Dendritic cell treated with granulocyte-macrophage colony-stimulating factor and Interleukin-4, amounts not matched to agents 40 ng/mL and 50 ng/mL, for 4 days (primary cell): ENCODE results near the gene ME3.
"Not testable (repeated sequence)": the region's sequence is repeated elsewhere in the genome, so short reads cannot be mapped to it uniquely, and the experiment has no call there.

Experiments used
- H3K27ac Mint-ChIP-seq: one replicate; pipeline ENCODE4 v1.8.0; 2022; ENCODE audit warnings: mild to moderate bottlenecking, mixed read lengths
- H3K27me3 Mint-ChIP-seq: one replicate; pipeline ENCODE4 v1.8.0; 2022; ENCODE audit warnings: mild to moderate bottlenecking, mixed read lengths
- H3K36me3 Mint-ChIP-seq: one replicate; pipeline ENCODE4 v1.8.0; 2022; ENCODE audit warnings: low read depth, mixed read lengths
- H3K4me1 Mint-ChIP-seq: one replicate; pipeline ENCODE4 v1.8.0; 2022; ENCODE audit warnings: low read depth, mixed read lengths
- H3K4me3 Mint-ChIP-seq: one replicate; pipeline ENCODE4 v1.8.0; 2022; ENCODE audit warnings: mild to moderate bottlenecking, moderate library complexity, mixed read lengths
- H3K9me3 Mint-ChIP-seq: one replicate; pipeline ENCODE4 v1.8.0; 2022; ENCODE audit warnings: mixed read lengths
- intact Hi-C: fragments of 100-400 bp; cut with micrococcal nuclease; formaldehyde crosslinking; loops from one replicate; pipeline ENCODE4 v1.15.0; 2022

ME3 gene

DNA sequence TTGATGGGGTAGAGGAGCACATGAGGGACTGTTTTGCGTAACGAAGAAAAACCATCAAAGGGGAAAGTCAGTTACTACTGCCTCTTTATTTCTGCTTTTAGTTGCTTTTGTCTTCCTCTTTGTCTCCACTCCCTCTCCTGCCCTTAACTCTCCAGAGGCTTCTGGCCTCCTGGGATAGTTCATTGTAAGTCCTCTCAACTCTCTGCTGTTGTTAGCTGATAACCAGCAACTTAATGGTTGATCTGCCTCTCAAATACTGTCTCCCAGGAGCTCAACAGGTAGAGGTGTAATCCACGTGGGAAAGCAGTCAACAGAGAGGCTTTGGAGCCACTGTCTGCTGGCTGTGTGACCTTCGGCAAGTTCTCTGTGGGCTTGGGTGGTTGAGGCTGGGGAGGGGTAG, 250.5 kb downstream of the ME3 start:
- Mint-ChIP-seq H3K9me3 (peaks cover 9% of the 10 kb centered on the region), H3K27me3 (no peaks in the 10 kb centered on the region), H3K27ac (no peak overlapping the region), H3K36me3 (no peaks in the 10 kb centered on the region), H3K4me1 (peaks cover 13% of the 10 kb centered on the region), H3K4me3 (no peak overlapping the region)
- intact Hi-C loops, result no loop called here

DNA sequence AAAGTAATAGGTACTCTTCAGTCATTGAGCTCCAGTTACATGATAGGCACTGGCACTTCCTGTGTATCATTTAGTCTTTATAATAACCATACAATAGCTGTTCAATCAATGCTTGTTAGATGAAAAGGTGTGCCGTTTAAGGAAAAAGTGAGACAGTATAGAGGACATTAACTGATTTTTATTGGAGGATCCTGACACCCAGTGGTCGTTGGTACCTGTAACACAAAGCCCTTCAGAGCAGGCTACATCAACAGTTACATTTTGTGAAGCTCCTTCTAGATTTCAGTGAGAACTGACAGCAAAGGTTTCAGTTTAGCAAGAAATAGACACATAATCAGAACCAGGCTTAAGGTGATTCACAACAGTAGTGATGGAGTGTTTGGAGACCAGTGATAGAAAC, 253.5 kb downstream of the ME3 start:
- peak overlapping the region; percentile 26 for H3K27ac Mint-ChIP-seq
- intact Hi-C loops, result no loop called here

DNA sequence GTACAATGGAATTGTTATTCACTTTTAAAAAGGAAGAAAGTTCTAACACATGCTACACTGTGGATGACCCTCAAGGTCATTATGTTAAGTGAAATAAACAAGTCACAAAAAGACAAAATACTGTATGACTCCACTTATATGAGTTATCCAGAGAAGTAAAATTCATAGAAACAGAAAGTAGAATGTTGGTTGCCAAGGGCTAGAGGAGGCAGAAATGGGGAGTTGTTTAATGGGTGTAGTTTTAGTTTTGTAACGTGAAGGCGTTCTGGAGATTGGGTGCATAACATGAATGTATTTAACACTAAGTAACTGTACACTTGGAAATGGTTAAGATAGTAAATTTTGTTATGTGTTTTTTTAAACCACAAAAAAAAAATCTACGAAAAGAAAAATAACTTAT, 253.9 kb downstream of the ME3 start:
- peaks cover 21% of the 10 kb centered on the region for H3K4me1 Mint-ChIP-seq
- no peak overlapping the region for H3K4me3 Mint-ChIP-seq
- peak overlapping the region; percentile 26 for H3K27ac Mint-ChIP-seq
- no peaks in the 10 kb centered on the region for H3K36me3 Mint-ChIP-seq
- no peaks in the 10 kb centered on the region for H3K9me3 Mint-ChIP-seq
- intact Hi-C loops, result no loop called here
- no peaks in the 10 kb centered on the region for H3K27me3 Mint-ChIP-seq

More for the DNA sequence above, 253.5 kb downstream of the ME3 start:
- Mint-ChIP-seq H3K36me3 (no peaks in the 10 kb centered on the region), H3K27me3 (no peaks in the 10 kb centered on the region), H3K4me1 (peaks cover 21% of the 10 kb centered on the region), H3K9me3 (no peaks in the 10 kb centered on the region), H3K4me3 (no peak overlapping the region)

GRCh38 chr11:86418106-86418505, 254.3 kb downstream of the ME3 start:
- peaks cover 21% of the 10 kb centered on the region for H3K4me1 Mint-ChIP-seq
- H3K27me3 Mint-ChIP-seq, result no peaks in the 10 kb centered on the region
- no peaks in the 10 kb centered on the region for H3K36me3 Mint-ChIP-seq
- peak overlapping the region; percentile 26 for H3K27ac Mint-ChIP-seq
- intact Hi-C loops, result no loop called here
- no peaks in the 10 kb centered on the region for H3K9me3 Mint-ChIP-seq
- no peak overlapping the region for H3K4me3 Mint-ChIP-seq

- H3K4me3 Mint-ChIP-seq, H3K9me3 Mint-ChIP-seq, intact Hi-C loops: not testable (repeated sequence)
Measured at GRCh38 chr11:86416951-86417350, 255.5 kb downstream of the ME3 start.

DNA sequence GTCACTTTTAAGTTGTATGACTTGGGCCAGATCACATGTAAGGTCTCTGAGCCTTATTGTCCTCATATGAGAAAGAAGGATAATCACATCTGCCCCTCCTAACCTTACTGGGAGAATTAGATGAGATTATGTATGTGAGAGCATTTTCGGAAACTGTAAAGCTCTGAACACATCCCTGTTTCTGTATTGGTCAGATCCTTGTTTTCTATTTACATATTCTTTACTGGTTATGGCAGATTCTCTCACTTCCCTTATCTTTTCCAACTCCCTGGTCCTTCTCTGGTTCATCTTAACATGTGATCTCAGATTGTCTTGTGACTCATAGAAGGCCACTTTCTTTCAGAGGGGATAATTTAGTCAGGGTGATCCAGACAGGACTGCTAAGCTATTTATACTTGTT, 255.9 kb downstream of the ME3 start:
- intact Hi-C loops, result no loop called here
- Mint-ChIP-seq H3K9me3 (no peaks in the 10 kb centered on the region), H3K36me3 (no peaks in the 10 kb centered on the region), H3K27ac (peak overlapping the region; percentile 49), H3K4me1 (peaks cover 13% of the 10 kb centered on the region), H3K4me3 (no peak overlapping the region), H3K27me3 (no peaks in the 10 kb centered on the region)

More at GRCh38 chr11:86416951-86417350, 255.5 kb downstream of the ME3 start:
- Mint-ChIP-seq H3K4me1 (peaks cover 18% of the 10 kb centered on the region), H3K27ac (peak overlapping the region; percentile 49)
- not testable (repeated sequence) for H3K36me3 Mint-ChIP-seq, H3K27me3 Mint-ChIP-seq

GRCh38 chr11:86415026-86415425, 257.4 kb downstream of the ME3 start:
- H3K27me3 Mint-ChIP-seq, result no peaks in the 10 kb centered on the region
- no peak overlapping the region for H3K4me3 Mint-ChIP-seq
- no peak overlapping the region for H3K27ac Mint-ChIP-seq
- intact Hi-C loops, result no loop called here
- peaks cover 13% of the 10 kb centered on the region for H3K4me1 Mint-ChIP-seq
- H3K36me3 Mint-ChIP-seq, result no peaks in the 10 kb centered on the region
- H3K9me3 Mint-ChIP-seq, result no peaks in the 10 kb centered on the region

DNA sequence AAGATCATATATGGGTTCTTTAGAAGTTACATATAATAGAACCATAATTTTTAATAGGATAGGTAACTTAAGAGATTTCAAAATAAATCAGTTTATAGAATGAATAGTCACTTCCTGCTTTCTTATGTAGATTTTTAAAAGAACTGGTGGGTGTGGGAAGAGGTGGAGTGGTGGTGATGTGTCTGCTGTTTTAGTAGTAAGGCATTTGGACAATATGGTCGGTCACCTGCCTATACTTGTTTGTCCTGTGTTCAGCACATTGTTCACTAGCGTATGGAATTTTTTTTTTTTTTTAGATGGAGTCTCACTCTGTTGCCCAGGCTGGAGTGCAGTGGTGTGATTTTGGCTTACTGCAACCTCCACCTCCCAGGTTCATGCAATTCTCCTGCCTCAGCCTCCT, 258.4 kb downstream of the ME3 start:
- no peak overlapping the region for H3K27ac Mint-ChIP-seq
- intact Hi-C loops, result no loop called here
- H3K27me3 Mint-ChIP-seq, result no peaks in the 10 kb centered on the region
- no peaks in the 10 kb centered on the region for H3K9me3 Mint-ChIP-seq
- peaks cover 13% of the 10 kb centered on the region for H3K4me1 Mint-ChIP-seq
- H3K36me3 Mint-ChIP-seq, result no peaks in the 10 kb centered on the region
- no peak overlapping the region for H3K4me3 Mint-ChIP-seq

GRCh38 chr11:86408845-86409244, 263.6 kb downstream of the ME3 start:
- Mint-ChIP-seq H3K27ac (no peak overlapping the region), H3K27me3 (no peaks in the 10 kb centered on the region), H3K36me3 (no peaks in the 10 kb centered on the region), H3K4me1 (no peaks in the 10 kb centered on the region), H3K4me3 (no peak overlapping the region), H3K9me3 (no peaks in the 10 kb centered on the region)
- intact Hi-C loops, result no loop called here

DNA sequence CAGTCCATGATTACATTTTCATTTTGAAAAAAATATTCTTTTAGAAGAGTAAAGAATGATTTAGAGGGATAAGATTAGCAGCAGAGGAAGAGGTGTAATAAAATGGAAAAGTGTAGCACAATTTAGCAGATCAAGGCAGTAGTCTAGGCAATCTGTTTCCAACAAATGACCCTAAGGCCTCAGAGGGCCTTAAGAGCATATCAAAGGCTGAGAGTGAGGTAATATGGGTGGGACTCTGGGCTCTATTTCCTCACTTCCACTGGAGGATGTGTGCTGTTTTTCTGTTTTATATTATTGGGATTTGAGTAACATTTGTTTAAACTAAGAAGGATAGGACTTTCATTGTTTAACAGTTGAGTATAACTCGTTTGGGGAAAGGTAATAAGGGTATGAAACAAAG, 269.0 kb downstream of the ME3 start:
- Mint-ChIP-seq H3K27ac (no peak overlapping the region), H3K27me3 (no peaks in the 10 kb centered on the region), H3K4me3 (no peak overlapping the region), H3K9me3 (no peaks in the 10 kb centered on the region), H3K4me1 (no peaks in the 10 kb centered on the region), H3K36me3 (no peaks in the 10 kb centered on the region)
- intact Hi-C loops, result no loop called here

- Mint-ChIP-seq H3K9me3 (no peaks in the 10 kb centered on the region), H3K4me3 (no peak overlapping the region), H3K36me3 (no peaks in the 10 kb centered on the region), H3K4me1 (no peaks in the 10 kb centered on the region), H3K27me3 (no peaks in the 10 kb centered on the region), H3K27ac (no peak overlapping the region)
- intact Hi-C loops, result no loop called here
Measured at GRCh38 chr11:86398106-86398505, 274.3 kb downstream of the ME3 start.

- intact Hi-C loops, result no loop called here
- no peak overlapping the region for H3K4me3 Mint-ChIP-seq
- H3K4me1 Mint-ChIP-seq, result no peaks in the 10 kb centered on the region
- H3K27me3 Mint-ChIP-seq, result no peaks in the 10 kb centered on the region
- no peaks in the 10 kb centered on the region for H3K36me3 Mint-ChIP-seq
- H3K9me3 Mint-ChIP-seq, result no peaks in the 10 kb centered on the region
- no peak overlapping the region for H3K27ac Mint-ChIP-seq
Measured at GRCh38 chr11:86397351-86397750, 275.1 kb downstream of the ME3 start.

DNA sequence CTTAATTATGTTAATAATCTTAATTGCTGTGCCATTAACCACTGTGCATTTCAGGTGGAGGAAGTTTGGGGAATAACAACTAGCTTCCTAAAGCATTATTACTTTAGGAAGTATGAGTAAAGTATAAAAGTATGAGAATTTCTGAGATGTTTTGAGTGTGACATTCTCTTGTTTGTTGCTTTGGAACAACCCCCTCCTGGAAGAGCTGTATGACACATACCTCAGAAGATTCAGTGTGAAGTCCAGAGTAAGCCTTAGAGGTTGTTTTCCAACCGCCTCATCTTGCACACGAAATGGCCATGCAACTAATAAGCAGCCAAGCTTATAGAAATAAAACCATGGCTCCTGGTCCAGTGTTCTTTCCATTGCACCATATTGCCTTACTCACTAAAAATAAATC, 276.0 kb downstream of the ME3 start:
- H3K4me3 Mint-ChIP-seq, result no peak overlapping the region
- H3K27ac Mint-ChIP-seq, result no peak overlapping the region
- no peaks in the 10 kb centered on the region for H3K4me1 Mint-ChIP-seq
- no peaks in the 10 kb centered on the region for H3K9me3 Mint-ChIP-seq
- H3K36me3 Mint-ChIP-seq, result no peaks in the 10 kb centered on the region
- intact Hi-C loops, result no loop called here
- no peaks in the 10 kb centered on the region for H3K27me3 Mint-ChIP-seq

- Mint-ChIP-seq H3K27me3 (no peaks in the 10 kb centered on the region), H3K4me1 (no peaks in the 10 kb centered on the region), H3K27ac (no peak overlapping the region), H3K4me3 (no peak overlapping the region), H3K9me3 (no peaks in the 10 kb centered on the region), H3K36me3 (no peaks in the 10 kb centered on the region)
- intact Hi-C loops, result no loop called here
Measured at GRCh38 chr11:86395061-86395551, 277.3 kb downstream of the ME3 start.
